Neural cell (in vitro differentiated cells): Measurements from ENCODE around the gene ANKRD49. TPM values are rescaled to one million over a fixed set of nuclear protein-coding genes. Genes with fewer than 3 reads are reported as not detected.

ENCODE experiments used
- H2AFZ ChIP-seq: fragments of 200-600, 300-800 bp; sonication (generic), shearing (Covaris generic); 2 replicates; pipeline ENCODE4 v1.6.0; 2014; ENCODE audit warnings: low read depth, mild to moderate bottlenecking, antibody characterized with exemption, low read length, moderate library complexity
- H3F3A ChIP-seq: fragments of 200-600 bp; shearing (Covaris generic); 2 replicates; pipeline ENCODE4 v1.6.1; 2016; ENCODE audit warnings: mild to moderate bottlenecking, moderate library complexity, mixed read lengths, antibody characterized with exemption, low read length; ENCODE audit not compliant: insufficient read depth, poor library complexity, severe bottlenecking
- H3K27ac ChIP-seq: fragments of 200-600, 300-800 bp; sonication (generic), shearing (Covaris generic); 2 replicates; pipeline ENCODE4 v1.5.1; 2014; ENCODE audit warnings: mild to moderate bottlenecking, low read length, moderate library complexity
- H3K27me3 ChIP-seq: fragments of 300-800, 200-600 bp; sonication (generic), shearing (Covaris generic); 2 replicates; pipeline ENCODE4 v1.6.0; 2014; ENCODE audit warnings: mild to moderate bottlenecking, low read depth, low read length, moderate library complexity; ENCODE audit not compliant: insufficient read depth
- H3K36me3 ChIP-seq: fragments of 300-800, 200-600 bp; sonication (generic), shearing (Covaris generic); 2 replicates; pipeline ENCODE4 v1.5.1; 2014; ENCODE audit warnings: mild to moderate bottlenecking, antibody characterized with exemption, low read length, moderate library complexity; ENCODE audit not compliant: insufficient read depth
- H3K4me2 ChIP-seq: fragments of 300-800, 200-600 bp; sonication (generic), shearing (Covaris generic); 2 replicates; pipeline ENCODE4 v1.6.0; 2014; ENCODE audit warnings: mild to moderate bottlenecking, low read length
- H3K4me3 ChIP-seq: fragments of 300-800, 200-600 bp; sonication (generic), shearing (Covaris generic); 2 replicates; pipeline ENCODE4 v1.5.1; 2014; ENCODE audit warnings: mild to moderate bottlenecking, low read length, moderate library complexity
- H3K79me2 ChIP-seq: fragments of 200-600 bp; shearing (Covaris generic); replicated peaks from 2 replicates; pipeline ENCODE4 v1.6.0; 2014; ENCODE audit warnings: mild to moderate bottlenecking, low read length, moderate library complexity; ENCODE audit not compliant: insufficient read depth
- H3K9ac ChIP-seq: fragments of 300-800, 200-600 bp; sonication (generic), shearing (Covaris generic); 2 replicates; pipeline ENCODE4 v1.6.1; 2016; ENCODE audit warnings: mild to moderate bottlenecking, low read length, mixed read lengths
- H3K9me2 ChIP-seq: fragments of 200-600 bp; shearing (Covaris generic); 2 replicates; pipeline ENCODE4 v1.6.1; 2016; ENCODE audit warnings: mild to moderate bottlenecking, low read length, mixed read lengths; ENCODE audit not compliant: insufficient read depth
- H3K9me3 ChIP-seq: fragments of 200-600, 300-800 bp; sonication (generic), shearing (Covaris generic); 2 replicates; pipeline ENCODE4 v1.6.1; 2016; ENCODE audit warnings: mild to moderate bottlenecking, mixed run types, low read length, moderate library complexity, mixed read lengths
- H4K20me1 ChIP-seq: fragments of 200-600 bp; shearing (Covaris generic); 2 replicates; pipeline ENCODE4 v1.6.1; 2016; ENCODE audit warnings: mild to moderate bottlenecking, mixed run types; ENCODE audit not compliant: insufficient read depth
- EP300 ChIP-seq: fragments of 450-650 bp; conservative IDR thresholded peaks from 2 replicates; pipeline ENCODE4 v1.6.1; 2014; ENCODE audit warnings: antibody characterized with exemption, mild to moderate bottlenecking, moderate library complexity; ENCODE audit not compliant: poor library complexity, severe bottlenecking
- EZH2 ChIP-seq: fragments of 200-600, 300-800 bp; shearing (Covaris generic), sonication (generic); IDR thresholded peaks from 2 replicates; pipeline ENCODE4 v1.6.1; 2014; ENCODE audit warnings: antibody characterized with exemption, low read length, borderline replicate concordance, mild to moderate bottlenecking; ENCODE audit not compliant: insufficient read depth, poor library complexity, severe bottlenecking
- MXI1 ChIP-seq: fragments of 450-650 bp; conservative IDR thresholded peaks from 2 replicates; pipeline ENCODE4 v1.6.1; 2014; ENCODE audit warnings: antibody characterized with exemption, mild to moderate bottlenecking; ENCODE audit not compliant: poor library complexity, severe bottlenecking
- POLR2AphosphoS5 ChIP-seq: IDR thresholded peaks from 2 replicates; pipeline ENCODE4 v1.6.1; 2012
- RAD21 ChIP-seq: fragments of 450-650 bp; conservative IDR thresholded peaks from 2 replicates; pipeline ENCODE4 v1.6.1; 2014; ENCODE audit warnings: antibody characterized with exemption, mild to moderate bottlenecking, moderate library complexity
- SMC3 ChIP-seq: fragments of 450-650 bp; conservative IDR thresholded peaks from 2 replicates; pipeline ENCODE4 v1.6.1; 2014; ENCODE audit warnings: antibody characterized with exemption, mild to moderate bottlenecking, moderate library complexity; ENCODE audit not compliant: poor library complexity
- TAF1 ChIP-seq: IDR thresholded peaks from 2 replicates; pipeline ENCODE4 v1.6.1; 2012; ENCODE audit warnings: low read depth
- polyA plus RNA-seq: library from polyadenylated mRNA; depleted of rRNA; stranded (reverse); fragments of >200 nt; gene quantifications from 2 replicates; pipeline ENCODE4 v1.2.3, GENCODE V29; 2014
- TF ChIP-seq, protein P1 (sequence below): IDR thresholded peaks from 2 replicates; pipeline ENCODE4 v1.6.1; 2012; ENCODE audit warnings: borderline replicate concordance
- TF ChIP-seq, protein P2 (sequence below): fragments of 450-650 bp; IDR thresholded peaks from 2 replicates; pipeline ENCODE4 v1.5.1; 2014; ENCODE audit warnings: antibody characterized with exemption, mild to moderate bottlenecking, moderate library complexity; ENCODE audit not compliant: poor library complexity, severe bottlenecking

Gene ANKRD49
- polyA plus RNA-seq, 1 donor from 2014 or later, result 54.6 TPM

DNA sequence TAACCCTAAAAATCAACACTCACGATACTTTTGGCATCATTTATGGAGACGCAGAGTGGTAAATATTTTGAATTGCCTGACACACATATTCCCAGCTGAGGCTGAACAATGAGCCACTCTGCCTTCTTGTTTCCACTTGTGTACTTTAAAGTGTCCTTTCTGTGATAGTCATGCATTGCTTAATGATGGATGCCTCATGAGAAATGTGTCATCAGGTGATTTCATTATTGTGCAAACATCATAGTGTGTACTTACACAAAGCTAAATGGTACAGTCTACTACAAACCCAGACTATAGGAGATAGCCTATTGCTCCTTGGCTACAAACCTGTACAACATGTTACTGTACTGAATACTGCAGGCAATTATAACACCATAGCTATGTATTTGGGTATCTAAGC lies 44.3 kb upstream of the ANKRD49 start:
- H3K9me3 ChIP-seq, result no peaks in the 10 kb centered on the region
- H3K27me3 ChIP-seq, result no peaks in the 10 kb centered on the region
- H3F3A ChIP-seq, result no peaks in the 10 kb centered on the region
- H3K79me2 ChIP-seq, result no peaks in the 10 kb centered on the region
- H3K9me2 ChIP-seq, result no peaks in the 10 kb centered on the region
- no peaks in the 10 kb centered on the region for H4K20me1 ChIP-seq
- no peak for TF ChIP-seq MXI1
- TF ChIP-seq POLR2AphosphoS5, result no peak
- TF ChIP-seq, protein P1, sequence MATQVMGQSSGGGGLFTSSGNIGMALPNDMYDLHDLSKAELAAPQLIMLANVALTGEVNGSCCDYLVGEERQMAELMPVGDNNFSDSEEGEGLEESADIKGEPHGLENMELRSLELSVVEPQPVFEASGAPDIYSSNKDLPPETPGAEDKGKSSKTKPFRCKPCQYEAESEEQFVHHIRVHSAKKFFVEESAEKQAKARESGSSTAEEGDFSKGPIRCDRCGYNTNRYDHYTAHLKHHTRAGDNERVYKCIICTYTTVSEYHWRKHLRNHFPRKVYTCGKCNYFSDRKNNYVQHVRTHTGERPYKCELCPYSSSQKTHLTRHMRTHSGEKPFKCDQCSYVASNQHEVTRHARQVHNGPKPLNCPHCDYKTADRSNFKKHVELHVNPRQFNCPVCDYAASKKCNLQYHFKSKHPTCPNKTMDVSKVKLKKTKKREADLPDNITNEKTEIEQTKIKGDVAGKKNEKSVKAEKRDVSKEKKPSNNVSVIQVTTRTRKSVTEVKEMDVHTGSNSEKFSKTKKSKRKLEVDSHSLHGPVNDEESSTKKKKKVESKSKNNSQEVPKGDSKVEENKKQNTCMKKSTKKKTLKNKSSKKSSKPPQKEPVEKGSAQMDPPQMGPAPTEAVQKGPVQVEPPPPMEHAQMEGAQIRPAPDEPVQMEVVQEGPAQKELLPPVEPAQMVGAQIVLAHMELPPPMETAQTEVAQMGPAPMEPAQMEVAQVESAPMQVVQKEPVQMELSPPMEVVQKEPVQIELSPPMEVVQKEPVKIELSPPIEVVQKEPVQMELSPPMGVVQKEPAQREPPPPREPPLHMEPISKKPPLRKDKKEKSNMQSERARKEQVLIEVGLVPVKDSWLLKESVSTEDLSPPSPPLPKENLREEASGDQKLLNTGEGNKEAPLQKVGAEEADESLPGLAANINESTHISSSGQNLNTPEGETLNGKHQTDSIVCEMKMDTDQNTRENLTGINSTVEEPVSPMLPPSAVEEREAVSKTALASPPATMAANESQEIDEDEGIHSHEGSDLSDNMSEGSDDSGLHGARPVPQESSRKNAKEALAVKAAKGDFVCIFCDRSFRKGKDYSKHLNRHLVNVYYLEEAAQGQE, result no peak
- TF ChIP-seq TAF1, result no peak
- no peak for TF ChIP-seq SMC3
- TF ChIP-seq, protein P2, sequence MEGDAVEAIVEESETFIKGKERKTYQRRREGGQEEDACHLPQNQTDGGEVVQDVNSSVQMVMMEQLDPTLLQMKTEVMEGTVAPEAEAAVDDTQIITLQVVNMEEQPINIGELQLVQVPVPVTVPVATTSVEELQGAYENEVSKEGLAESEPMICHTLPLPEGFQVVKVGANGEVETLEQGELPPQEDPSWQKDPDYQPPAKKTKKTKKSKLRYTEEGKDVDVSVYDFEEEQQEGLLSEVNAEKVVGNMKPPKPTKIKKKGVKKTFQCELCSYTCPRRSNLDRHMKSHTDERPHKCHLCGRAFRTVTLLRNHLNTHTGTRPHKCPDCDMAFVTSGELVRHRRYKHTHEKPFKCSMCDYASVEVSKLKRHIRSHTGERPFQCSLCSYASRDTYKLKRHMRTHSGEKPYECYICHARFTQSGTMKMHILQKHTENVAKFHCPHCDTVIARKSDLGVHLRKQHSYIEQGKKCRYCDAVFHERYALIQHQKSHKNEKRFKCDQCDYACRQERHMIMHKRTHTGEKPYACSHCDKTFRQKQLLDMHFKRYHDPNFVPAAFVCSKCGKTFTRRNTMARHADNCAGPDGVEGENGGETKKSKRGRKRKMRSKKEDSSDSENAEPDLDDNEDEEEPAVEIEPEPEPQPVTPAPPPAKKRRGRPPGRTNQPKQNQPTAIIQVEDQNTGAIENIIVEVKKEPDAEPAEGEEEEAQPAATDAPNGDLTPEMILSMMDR, result no peak
- TF ChIP-seq EZH2, result no peak
- H3K4me2 ChIP-seq, result no peak overlapping the region
- no peak overlapping the region for H3K4me3 ChIP-seq
- H3K27ac ChIP-seq, result no peak overlapping the region
- H2AFZ ChIP-seq, result no peak overlapping the region
- H3K9ac ChIP-seq, result no peak overlapping the region
- no peaks in the 10 kb centered on the region for H3K36me3 ChIP-seq

DNA sequence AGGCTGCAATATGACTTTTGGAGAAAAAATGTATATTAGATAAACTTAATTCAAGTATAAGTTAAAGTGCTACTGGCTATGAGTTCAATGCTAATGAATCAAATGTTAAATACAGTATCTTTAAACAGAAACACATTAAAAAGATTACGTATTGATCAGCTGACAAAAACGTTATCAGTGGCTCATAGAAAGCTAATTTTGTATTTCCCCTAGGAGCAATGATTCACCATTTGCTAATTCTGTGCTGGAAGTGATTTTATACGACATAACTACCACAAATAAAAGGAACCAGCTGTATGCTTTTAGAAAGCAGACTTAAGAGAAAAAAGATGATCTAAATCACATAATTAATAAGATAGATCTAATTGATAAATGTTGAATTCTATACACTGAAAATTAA lies 43.7 kb upstream of the ANKRD49 start:
- H3K27me3 ChIP-seq, result no peaks in the 10 kb centered on the region
- no peak overlapping the region for H3K4me2 ChIP-seq
- no peak overlapping the region for H3K9ac ChIP-seq
- H2AFZ ChIP-seq, result no peak overlapping the region
- TF ChIP-seq RAD21, result no peak
- no peak for TF ChIP-seq EP300
- TF ChIP-seq EZH2, result no peak
- TF ChIP-seq, protein P1, result no peak
- no peak for TF ChIP-seq MXI1
- H3K79me2 ChIP-seq, result no peaks in the 10 kb centered on the region
- no peaks in the 10 kb centered on the region for H3K9me2 ChIP-seq
- H3K4me3 ChIP-seq, result no peak overlapping the region
- H3K36me3 ChIP-seq, result no peaks in the 10 kb centered on the region
- no peaks in the 10 kb centered on the region for H4K20me1 ChIP-seq
- H3K27ac ChIP-seq, result no peak overlapping the region
- no peaks in the 10 kb centered on the region for H3K9me3 ChIP-seq
- H3F3A ChIP-seq, result no peaks in the 10 kb centered on the region
